Measurements from ENCODE around the gene PITPNM3.

Gene PITPNM3

DNA sequence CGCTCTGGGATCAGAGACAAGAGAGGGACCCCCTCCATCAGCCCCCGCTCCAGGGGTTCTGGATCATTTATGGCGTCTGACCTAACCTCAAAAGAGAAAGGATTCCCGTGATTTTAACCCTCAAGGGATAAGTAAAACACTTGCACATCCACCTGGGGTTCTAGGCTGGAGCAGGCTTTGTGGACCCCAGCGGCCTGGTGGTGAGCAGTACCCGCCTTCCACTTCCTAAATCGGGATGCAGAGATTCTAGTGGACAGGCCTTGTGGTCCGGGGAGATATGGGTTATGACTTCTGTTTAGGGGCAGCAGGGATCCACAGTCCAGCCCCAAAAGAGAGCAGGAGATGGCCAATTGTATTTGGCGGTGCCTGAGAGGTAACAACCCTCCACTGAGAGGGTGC, 684 bp upstream of the PITPNM3 start:
- TF ChIP-seq POU2F2 (IDR thresholded peaks at IDR 0.05; ENCODE audit: low read depth, low read length) (no peak), POLR2A (IDR thresholded peaks at IDR 0.05; ENCODE audit: low read depth, low read length) (no peak), PAX5 (IDR thresholded peaks at IDR 0.05; ENCODE audit: insufficient read depth, low read length, severe bottlenecking) (no peak), SPI1 (IDR thresholded peaks at IDR 0.05; ENCODE audit: low read depth, low read length) (no peak), POLR2AphosphoS5 (IDR thresholded peaks at IDR 0.05; ENCODE audit: low read depth, low read length) (no peak), TAF1 (IDR thresholded peaks at IDR 0.05; ENCODE audit: low read depth, low read length) (no peak)
- FAIRE-seq: no peak
- DNase-seq (ENCODE audit: insufficient read length, low spot score): no peak

DNA sequence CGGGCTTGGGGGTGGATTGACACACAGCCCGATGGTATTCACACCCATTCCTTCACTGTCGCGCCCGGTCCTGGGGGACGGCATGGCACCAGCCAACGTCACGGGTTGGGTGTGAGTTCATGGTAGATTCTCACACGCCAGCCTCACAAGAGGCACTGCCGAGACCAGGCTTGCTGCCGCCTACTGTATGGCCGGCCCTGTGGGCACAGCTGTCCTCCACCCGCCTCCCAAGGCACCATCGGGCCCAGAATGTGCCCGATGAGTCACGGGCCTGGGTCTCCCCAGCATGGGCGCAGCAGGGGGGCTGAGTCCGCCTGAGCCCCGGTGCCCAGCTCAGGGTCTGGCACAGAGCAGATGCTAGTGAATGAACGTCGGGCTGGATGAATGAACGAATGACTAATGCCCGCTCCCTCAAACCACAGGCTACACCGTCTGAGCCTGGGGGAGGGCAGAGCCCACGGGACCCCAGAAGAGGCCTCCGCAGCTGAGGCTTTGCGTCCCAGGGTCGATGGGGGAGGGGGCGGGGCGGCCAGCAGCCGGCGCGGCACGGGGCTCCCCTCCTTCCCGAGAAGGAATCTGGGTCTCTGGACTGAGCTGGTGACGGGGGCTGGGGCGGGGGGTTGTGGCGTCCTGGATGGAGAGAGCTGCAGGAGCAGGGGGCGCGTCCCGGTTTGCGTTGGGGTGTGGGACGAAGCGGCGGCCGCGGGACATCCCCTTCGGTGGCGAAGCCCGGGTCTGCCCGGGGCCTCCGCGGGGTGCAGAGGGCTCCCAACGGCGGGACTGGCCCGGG, 829 bp downstream of the PITPNM3 start:
- DNase-seq (ENCODE audit: insufficient read length, low spot score) (no peak), FAIRE-seq (no peak)
- TF ChIP-seq PAX5 (IDR thresholded peaks at IDR 0.05; ENCODE audit: insufficient read depth, low read length, severe bottlenecking) (no peak), SPI1 (IDR thresholded peaks at IDR 0.05; ENCODE audit: low read depth, low read length) (no peak), POLR2AphosphoS5 (IDR thresholded peaks at IDR 0.05; ENCODE audit: low read depth, low read length) (no peak), POU2F2 (IDR thresholded peaks at IDR 0.05; ENCODE audit: low read depth, low read length) (no peak), TAF1 (IDR thresholded peaks at IDR 0.05; ENCODE audit: low read depth, low read length) (no peak), POLR2A (IDR thresholded peaks at IDR 0.05; ENCODE audit: low read depth, low read length) (no peak)

DNA sequence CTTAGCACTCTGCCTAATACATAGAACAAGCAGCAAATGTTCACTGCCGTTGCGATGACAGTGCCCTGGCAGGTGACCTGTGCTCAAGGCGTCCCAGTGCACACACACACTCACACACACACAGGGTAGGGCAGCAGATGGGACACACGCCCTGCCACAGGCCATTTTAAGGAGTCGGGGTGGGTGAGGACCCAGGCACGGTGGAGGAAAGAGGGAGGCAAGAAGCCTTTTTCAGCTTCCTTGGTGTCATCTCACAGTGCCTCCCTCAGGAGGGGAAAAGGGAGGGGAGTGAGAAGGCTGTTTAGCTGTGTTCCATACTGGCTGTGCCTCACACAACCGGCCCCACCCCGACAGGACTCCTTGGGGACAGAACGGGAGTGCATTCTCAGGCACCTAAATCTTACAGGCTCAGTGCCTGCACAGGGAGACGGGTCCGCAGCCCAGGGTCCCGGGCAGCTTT, 1.5 kb downstream of the PITPNM3 start:
- FAIRE-seq (no peak), DNase-seq (ENCODE audit: insufficient read length, low spot score) (no peak)
- TF ChIP-seq TAF1 (IDR thresholded peaks at IDR 0.05; ENCODE audit: low read depth, low read length) (no peak), POLR2AphosphoS5 (IDR thresholded peaks at IDR 0.05; ENCODE audit: low read depth, low read length) (no peak), POU2F2 (IDR thresholded peaks at IDR 0.05; ENCODE audit: low read depth, low read length) (no peak), SPI1 (IDR thresholded peaks at IDR 0.05; ENCODE audit: low read depth, low read length) (no peak), POLR2A (IDR thresholded peaks at IDR 0.05; ENCODE audit: low read depth, low read length) (no peak), PAX5 (IDR thresholded peaks at IDR 0.05; ENCODE audit: insufficient read depth, low read length, severe bottlenecking) (no peak)

DNA sequence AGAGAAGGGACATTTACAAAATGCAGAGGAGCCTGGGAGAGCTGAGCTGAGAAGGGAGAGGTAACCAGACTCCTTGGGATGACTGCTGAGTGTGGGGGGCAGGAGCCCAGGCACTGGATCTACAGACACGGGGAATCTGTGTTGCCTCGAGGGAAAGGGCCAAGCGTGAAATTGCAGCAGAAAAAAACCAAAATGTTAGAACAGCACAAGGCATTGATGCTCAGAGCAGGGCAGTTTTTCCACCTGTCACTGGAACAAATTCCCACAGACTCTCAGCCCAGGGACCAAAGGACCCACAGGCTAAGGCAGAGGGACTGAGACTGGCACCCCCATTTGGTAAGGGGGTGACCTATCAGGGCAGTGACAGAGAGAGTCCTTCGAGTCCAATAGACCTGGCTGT, 2.0 kb downstream of the PITPNM3 start:
- no peak for DNase-seq (ENCODE audit: insufficient read length, low spot score)
- FAIRE-seq: no peak
- no peak for TF ChIP-seq TAF1 (IDR thresholded peaks at IDR 0.05; ENCODE audit: low read depth, low read length)
- no peak for TF ChIP-seq POLR2AphosphoS5 (IDR thresholded peaks at IDR 0.05; ENCODE audit: low read depth, low read length)
- TF ChIP-seq POU2F2 (IDR thresholded peaks at IDR 0.05; ENCODE audit: low read depth, low read length): no peak
- no peak for TF ChIP-seq POLR2A (IDR thresholded peaks at IDR 0.05; ENCODE audit: low read depth, low read length)
- no peak for TF ChIP-seq SPI1 (IDR thresholded peaks at IDR 0.05; ENCODE audit: low read depth, low read length)
- no peak for TF ChIP-seq PAX5 (IDR thresholded peaks at IDR 0.05; ENCODE audit: insufficient read depth, low read length, severe bottlenecking)

DNA sequence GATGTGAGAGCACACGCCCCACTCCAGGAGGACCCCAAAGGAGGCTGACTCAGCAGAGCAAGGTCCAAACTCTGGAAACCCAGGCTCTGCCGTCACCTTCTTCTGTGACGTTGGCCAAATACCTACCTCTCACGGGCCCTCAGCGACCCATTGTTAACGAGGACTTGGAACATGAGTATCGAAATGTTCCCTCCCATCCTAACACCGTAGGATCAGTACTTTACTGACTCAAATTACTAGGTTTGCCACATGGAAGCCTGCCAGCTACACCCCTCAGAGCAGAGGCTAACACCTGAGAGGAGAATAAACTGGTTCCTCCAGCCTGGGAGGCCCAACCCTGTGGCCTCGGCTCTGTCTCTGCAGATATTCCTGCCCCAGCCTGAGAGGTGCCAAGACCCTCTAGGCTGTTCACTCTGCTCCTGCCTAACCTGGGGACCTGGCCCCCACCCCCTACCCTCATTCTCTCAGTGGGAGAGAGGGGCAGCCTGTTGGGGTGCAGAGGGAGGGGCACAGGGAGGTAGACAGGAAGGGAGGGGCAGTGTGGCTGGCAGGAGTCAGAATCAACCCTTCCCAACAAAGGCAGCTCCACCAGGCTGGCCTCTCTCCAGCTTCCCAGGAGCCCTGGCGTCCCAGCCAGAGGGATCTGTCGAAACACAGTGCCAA, 4.4 kb downstream of the PITPNM3 start:
- TF ChIP-seq POU2F2 (IDR thresholded peaks at IDR 0.05; ENCODE audit: low read depth, low read length): no peak
- TF ChIP-seq TAF1 (IDR thresholded peaks at IDR 0.05; ENCODE audit: low read depth, low read length): no peak
- no peak for TF ChIP-seq PAX5 (IDR thresholded peaks at IDR 0.05; ENCODE audit: insufficient read depth, low read length, severe bottlenecking)
- no peak for TF ChIP-seq POLR2AphosphoS5 (IDR thresholded peaks at IDR 0.05; ENCODE audit: low read depth, low read length)
- TF ChIP-seq POLR2A (IDR thresholded peaks at IDR 0.05; ENCODE audit: low read depth, low read length): no peak
- no peak for TF ChIP-seq SPI1 (IDR thresholded peaks at IDR 0.05; ENCODE audit: low read depth, low read length)
- DNase-seq (ENCODE audit: insufficient read length, low spot score) (no peak), FAIRE-seq (no peak)

DNA sequence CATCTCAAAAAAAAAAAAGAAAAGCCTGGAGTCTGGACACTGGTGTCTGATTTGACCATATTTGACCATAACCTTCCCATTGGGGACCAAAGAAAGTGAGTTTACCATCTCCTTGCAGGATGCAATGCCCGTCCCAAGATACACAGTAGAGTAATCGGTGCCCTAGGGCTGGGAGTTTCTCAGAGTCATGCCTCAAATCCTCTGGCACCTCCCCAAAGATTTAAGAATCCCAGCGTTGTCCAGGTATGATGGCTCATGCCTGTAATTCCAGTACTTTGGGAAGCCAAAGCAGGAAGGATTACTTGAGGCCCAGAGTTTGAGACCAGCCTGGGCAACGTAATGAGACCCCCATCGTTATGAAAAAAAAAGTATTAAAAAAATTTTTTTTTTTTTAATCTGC, 5.0 kb downstream of the PITPNM3 start:
- no peak for DNase-seq (ENCODE audit: insufficient read length, low spot score)
- TF ChIP-seq POLR2AphosphoS5 (IDR thresholded peaks at IDR 0.05; ENCODE audit: low read depth, low read length): no peak
- no peak for TF ChIP-seq POU2F2 (IDR thresholded peaks at IDR 0.05; ENCODE audit: low read depth, low read length)
- no peak for TF ChIP-seq TAF1 (IDR thresholded peaks at IDR 0.05; ENCODE audit: low read depth, low read length)
- no peak for TF ChIP-seq PAX5 (IDR thresholded peaks at IDR 0.05; ENCODE audit: insufficient read depth, low read length, severe bottlenecking)
- no peak for TF ChIP-seq POLR2A (IDR thresholded peaks at IDR 0.05; ENCODE audit: low read depth, low read length)
- no peak for TF ChIP-seq SPI1 (IDR thresholded peaks at IDR 0.05; ENCODE audit: low read depth, low read length)
- no peak for FAIRE-seq

DNA sequence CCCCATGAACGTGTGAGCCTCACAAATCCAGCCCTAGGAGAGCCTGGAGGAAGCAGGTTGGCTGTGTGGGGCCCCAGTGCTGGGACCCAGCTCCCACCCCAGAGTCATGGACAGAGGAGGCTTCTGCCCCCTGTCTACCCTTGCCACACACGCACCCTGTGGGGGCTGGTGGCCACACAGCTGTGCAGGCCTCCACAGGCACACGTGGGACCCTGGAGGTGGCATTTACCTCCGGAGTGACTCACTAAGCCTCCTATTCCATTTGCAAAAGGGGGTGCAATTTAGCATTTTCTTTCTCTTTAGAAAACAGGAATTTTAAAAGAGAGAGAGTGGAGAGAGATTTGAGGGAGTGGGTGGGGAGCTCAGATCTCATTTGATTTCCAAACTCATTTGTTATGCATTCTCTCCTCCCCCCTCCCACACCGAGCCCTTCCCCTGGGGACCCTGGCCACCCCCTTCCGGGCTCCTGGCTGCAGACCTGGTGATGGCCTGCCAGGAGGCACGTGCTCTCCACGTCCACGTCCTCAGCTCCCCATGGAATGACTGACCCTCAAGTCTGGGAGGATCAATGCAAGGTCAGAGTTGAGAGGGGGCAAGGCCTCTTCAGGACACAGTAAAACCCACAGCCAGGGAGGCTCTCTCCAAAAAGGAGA, 6.8 kb downstream of the PITPNM3 start:
- DNase-seq (ENCODE audit: insufficient read length, low spot score) (no peak), FAIRE-seq (no peak)
- TF ChIP-seq PAX5 (IDR thresholded peaks at IDR 0.05; ENCODE audit: insufficient read depth, low read length, severe bottlenecking) (no peak), POLR2AphosphoS5 (IDR thresholded peaks at IDR 0.05; ENCODE audit: low read depth, low read length) (no peak), SPI1 (IDR thresholded peaks at IDR 0.05; ENCODE audit: low read depth, low read length) (no peak), POLR2A (IDR thresholded peaks at IDR 0.05; ENCODE audit: low read depth, low read length) (no peak), POU2F2 (IDR thresholded peaks at IDR 0.05; ENCODE audit: low read depth, low read length) (no peak), TAF1 (IDR thresholded peaks at IDR 0.05; ENCODE audit: low read depth, low read length) (no peak)

DNA sequence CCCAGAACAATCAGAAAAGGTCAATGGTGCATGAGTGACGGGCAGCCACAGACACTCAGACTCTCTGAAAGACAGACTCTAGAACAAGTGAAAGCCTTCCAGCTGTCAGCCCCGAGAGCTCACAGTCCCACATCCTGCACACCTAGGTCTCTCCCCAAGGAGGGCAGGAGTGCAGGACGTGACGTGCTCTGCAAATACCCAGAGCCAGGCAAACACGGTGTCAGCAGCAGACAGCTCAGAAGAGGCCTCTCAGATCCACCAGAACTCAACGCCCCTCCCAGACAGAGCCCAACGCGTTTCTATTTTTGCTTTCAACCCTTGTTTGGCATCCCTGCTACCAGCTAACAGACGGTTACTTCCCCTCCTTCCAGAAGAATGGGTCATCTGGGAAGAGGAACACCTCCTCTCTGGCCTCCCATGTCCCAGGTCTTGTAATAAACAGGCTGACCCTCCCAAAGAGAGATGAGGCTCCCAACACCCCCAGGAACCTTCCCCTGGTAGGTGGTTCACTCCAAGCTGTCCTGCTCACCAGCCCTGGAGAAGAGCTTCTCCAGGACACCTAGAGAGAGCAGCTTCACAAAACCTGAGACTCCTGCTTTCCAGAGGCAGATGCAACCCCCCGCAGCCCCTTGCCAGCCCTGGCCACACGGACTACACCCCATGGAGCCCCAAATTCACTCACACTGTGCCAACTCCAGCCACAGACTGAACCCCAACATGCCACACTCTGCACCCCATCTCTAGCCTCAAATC, 7.6 kb downstream of the PITPNM3 start:
- FAIRE-seq (peak; percentile 82), DNase-seq (ENCODE audit: insufficient read length, low spot score) (no peak)
- TF ChIP-seq SPI1 (IDR thresholded peaks at IDR 0.05; ENCODE audit: low read depth, low read length): no peak
- no peak for TF ChIP-seq PAX5 (IDR thresholded peaks at IDR 0.05; ENCODE audit: insufficient read depth, low read length, severe bottlenecking)
